Measurements from ENCODE around the gene MOCOS. TPM values are rescaled to one million over a fixed set of nuclear protein-coding genes. Genes with fewer than 3 reads are reported as not detected.

MOCOS gene
- total and polyA plus RNA-seq, 2 of the 8 experiments (the other 6 are each of a cell fraction or from before 2014, with no cell fraction given): 4.7 to 5.8 TPM

- H2AFZ ChIP-seq (ENCODE audit: low read length): no peak overlapping the region
- H4K91ac ChIP-seq (replicated peaks; ENCODE audit: insufficient read length, low read length): no peak overlapping the region
- no peaks in the 10 kb centered on the region for H3K79me2 ChIP-seq (ENCODE audit: control insufficient read depth in 1 of 2, insufficient read depth in 2 of 2, low read length in 2 of 2)
- H2BK15ac ChIP-seq (ENCODE audit: low read length): no peak overlapping the region
- H3K27me3 ChIP-seq (replicated peaks in 1 of 4; ENCODE audit: control insufficient read depth in 3 of 4, extremely low read depth in 1 of 4, insufficient read depth in 3 of 4, low read length in 3 of 4): peaks cover 0 to 18% (median 13%) of the 10 kb centered on the region in 4 experiments; a peak in 6 of 7 replicates
- H3K23me2 ChIP-seq (ENCODE audit: low read depth, low read length): peaks cover 7% of the 10 kb centered on the region; the same call in 1 of the 2 replicates
- 92% methylated on average over 3 of the region's 3 CpGs; no CpG with 5 or more reads in 1 of the 2 experiments for WGBS, 2 experiments (ENCODE audit: extremely low coverage in 1 of 2, insufficient coverage in 1 of 2, insufficient read length in 1 of 2, insufficient replicate concordance in 2 of 2, low coverage in 1 of 2, low lambda C conversion rate in 2 of 2, missing lambda C conversion rate in 1 of 2)
- no peak overlapping the region for H2BK5ac ChIP-seq (ENCODE audit: low read depth, low read length)
- H3K4me3 ChIP-seq (ENCODE audit: extremely low read depth in 1 of 4, insufficient read depth in 2 of 4, low read depth in 3 of 4, low read length in 4 of 4): no peak overlapping the region
- H3K36me3 ChIP-seq (ENCODE audit: control insufficient read depth in 2 of 4, insufficient read depth in 4 of 4, low read length in 3 of 4): peaks cover 0 to 3% (median 0%) of the 10 kb centered on the region in 4 experiments; a peak in 1 of 8 replicates
- no peaks in the 10 kb centered on the region for H3K9me3 ChIP-seq (ENCODE audit: insufficient read depth in 2 of 2, low read depth in 1 of 2, low read length in 1 of 2)
- no peak overlapping the region for H2BK120ac ChIP-seq (replicated peaks; ENCODE audit: low read depth, low read length)
- no peak overlapping the region for H3K18ac ChIP-seq (ENCODE audit: extremely low read depth, low read length)
- H4K20me1 ChIP-seq (replicated peaks in 1 of 2; ENCODE audit: control insufficient read depth in 1 of 2, insufficient read depth in 2 of 2, low read length in 2 of 2): peaks cover 0 to 2% of the 10 kb centered on the region in 2 experiments
- ChIA-PET CTCF (ENCODE audit: partially characterized antibody) (interaction anchor here (0.8 kb wide), 1 partner anchor 717 kb away, joined by 3 read pairs; no protein-coding TSS in a partner anchor), POLR2A (ENCODE audit: partially characterized antibody) (interaction anchor here (1.1 to 1.5 kb wide), 3 partner anchors 10 to 102 kb away, joined by 3 to 6 read pairs (median 5); no protein-coding TSS in a partner anchor)
- DNase-seq (ENCODE audit: low read depth in 1 of 2, low spot score in 2 of 2) (no peak), FAIRE-seq (no peak)
- no peak overlapping the region for H3K4me2 ChIP-seq (ENCODE audit: insufficient read depth in 1 of 2, low read depth in 2 of 2, low read length in 2 of 2)
- H3K4me1 ChIP-seq (replicated peaks in 1 of 4; ENCODE audit: control insufficient read depth in 3 of 4, insufficient read depth in 4 of 4, low read length in 3 of 4): peaks cover 0 to 7% (median 4%) of the 10 kb centered on the region in 4 experiments; a peak in 6 of 7 replicates
- H3K79me1 ChIP-seq (ENCODE audit: low read depth, low read length): no peaks in the 10 kb centered on the region
- H3K56ac ChIP-seq (replicated peaks; ENCODE audit: insufficient read length, low read depth, low read length): no peak overlapping the region
- no peak overlapping the region for H4K8ac ChIP-seq (ENCODE audit: extremely low read depth, insufficient read depth, low read length)
- no peak overlapping the region for H2BK12ac ChIP-seq (ENCODE audit: low read depth, low read length)
- no peak overlapping the region for H2AK5ac ChIP-seq (ENCODE audit: low read depth, low read length)
- no peak overlapping the region for H3K23ac ChIP-seq (ENCODE audit: insufficient read length)
- H4K5ac ChIP-seq (ENCODE audit: insufficient read length, low read depth, low read length): no peak overlapping the region
- no peak overlapping the region for H2BK20ac ChIP-seq (ENCODE audit: low read length)
- H3K14ac ChIP-seq (ENCODE audit: insufficient read length): no peak overlapping the region
- TF ChIP-seq TCF12 (IDR thresholded peaks at IDR 0.05; ENCODE audit: low read depth, low read length) (no peak), CHD2 (IDR thresholded peaks at IDR 0.05; ENCODE audit: low read length) (no peak), BRCA1 (IDR thresholded peaks at IDR 0.05; ENCODE audit: low read depth, low read length) (no peak), SUZ12 (IDR thresholded peaks at IDR 0.05; ENCODE audit: low read length) (no peak), MAX (IDR thresholded peaks at IDR 0.05) (no peak), SP1 (IDR thresholded peaks at IDR 0.05; ENCODE audit: low read depth, low read length) (no peak), BACH1 (IDR thresholded peaks at IDR 0.05; ENCODE audit: low read length) (no peak), SAP30 (IDR thresholded peaks at IDR 0.05; ENCODE audit: insufficient read depth, insufficient replicate concordance, low read length) (no peak)
- H3K27ac ChIP-seq (ENCODE audit: low read depth, low read length): no peak overlapping the region
- H3K4ac ChIP-seq (replicated peaks; ENCODE audit: insufficient read length, low read depth, low read length): no peak overlapping the region
- H3K9ac ChIP-seq (replicated peaks in 1 of 4; ENCODE audit: extremely low read depth in 1 of 4, low read depth in 3 of 4, low read length in 3 of 4): no peak overlapping the region
These were observed 5.3 kb upstream of the MOCOS start for GRCh38 chr18:36181898-36182506.

Measured in H1 (cell line).